Cardiac ventricle fibroblast (primary cell): ENCODE results near the gene STON1. TPM values are rescaled to one million over a fixed set of nuclear protein-coding genes. Genes with fewer than 3 reads are reported as not detected.

Experiments
- total RNA-seq: library from RNA; depleted of rRNA; stranded (reverse); fragments of >200 nt; gene quantifications from 2 replicates; pipeline ENCODE4 v1.2.3, GENCODE V29; 2015

The STON1 gene, protein sequence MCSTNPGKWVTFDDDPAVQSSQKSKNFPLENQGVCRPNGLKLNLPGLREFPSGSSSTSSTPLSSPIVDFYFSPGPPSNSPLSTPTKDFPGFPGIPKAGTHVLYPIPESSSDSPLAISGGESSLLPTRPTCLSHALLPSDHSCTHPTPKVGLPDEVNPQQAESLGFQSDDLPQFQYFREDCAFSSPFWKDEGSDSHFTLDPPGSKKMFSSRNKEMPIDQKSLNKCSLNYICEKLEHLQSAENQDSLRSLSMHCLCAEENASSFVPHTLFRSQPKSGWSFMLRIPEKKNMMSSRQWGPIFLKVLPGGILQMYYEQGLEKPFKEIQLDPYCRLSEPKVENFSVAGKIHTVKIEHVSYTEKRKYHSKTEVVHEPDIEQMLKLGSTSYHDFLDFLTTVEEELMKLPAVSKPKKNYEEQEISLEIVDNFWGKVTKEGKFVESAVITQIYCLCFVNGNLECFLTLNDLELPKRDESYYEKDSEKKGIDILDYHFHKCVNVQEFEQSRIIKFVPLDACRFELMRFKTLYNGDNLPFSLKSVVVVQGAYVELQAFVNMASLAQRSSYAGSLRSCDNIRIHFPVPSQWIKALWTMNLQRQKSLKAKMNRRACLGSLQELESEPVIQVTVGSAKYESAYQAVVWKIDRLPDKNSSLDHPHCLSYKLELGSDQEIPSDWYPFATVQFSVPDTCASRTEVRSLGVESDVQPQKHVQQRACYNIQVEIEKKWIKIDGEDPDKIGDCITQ
- 17.0 and 18.0 TPM in 2 replicates for total RNA-seq

DNA sequence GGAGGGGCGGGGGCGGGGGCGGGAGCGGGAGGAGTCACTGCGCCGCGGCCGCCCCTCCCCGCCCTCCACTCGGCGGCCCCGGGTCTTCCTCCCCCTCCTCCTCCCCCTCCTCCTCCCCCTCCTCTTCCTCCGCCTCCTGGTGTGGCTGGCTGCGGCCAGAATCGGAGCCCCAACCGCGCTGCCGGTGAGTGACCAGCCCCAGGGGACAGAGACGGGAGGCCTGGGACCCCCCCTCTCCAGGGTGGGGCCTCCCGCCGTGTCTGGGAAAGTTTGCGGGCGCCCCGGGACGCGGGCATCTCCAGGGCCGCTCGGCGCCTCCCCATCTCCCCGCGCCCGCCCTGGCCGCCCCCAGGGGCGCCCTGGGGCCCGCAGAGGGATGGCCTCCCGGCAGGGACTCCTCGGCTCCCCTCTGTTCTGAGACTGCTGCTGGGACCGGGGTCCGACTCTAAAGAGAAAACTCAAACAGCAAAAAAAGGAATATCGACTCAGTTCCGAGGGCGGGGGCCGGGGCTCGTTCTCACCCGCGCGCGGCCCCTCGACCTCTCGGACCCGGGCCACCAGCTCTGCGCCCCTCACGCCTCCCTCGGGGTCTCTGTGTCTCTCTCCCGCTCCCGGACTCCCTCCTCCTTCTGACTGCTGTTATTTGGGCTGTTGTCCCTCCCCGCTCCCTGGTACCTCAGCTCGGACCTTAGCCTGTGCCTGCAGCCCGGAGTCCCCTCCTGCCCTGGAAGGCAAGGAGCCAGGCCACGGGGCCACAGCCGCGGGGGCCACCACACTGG, at the start of gene STON1:
Gene STON1 (plus strand): TSS at position 122 of the 779 bp plus-strand sequence. CDS start 50,480 bp downstream, outside the sequence.

DNA sequence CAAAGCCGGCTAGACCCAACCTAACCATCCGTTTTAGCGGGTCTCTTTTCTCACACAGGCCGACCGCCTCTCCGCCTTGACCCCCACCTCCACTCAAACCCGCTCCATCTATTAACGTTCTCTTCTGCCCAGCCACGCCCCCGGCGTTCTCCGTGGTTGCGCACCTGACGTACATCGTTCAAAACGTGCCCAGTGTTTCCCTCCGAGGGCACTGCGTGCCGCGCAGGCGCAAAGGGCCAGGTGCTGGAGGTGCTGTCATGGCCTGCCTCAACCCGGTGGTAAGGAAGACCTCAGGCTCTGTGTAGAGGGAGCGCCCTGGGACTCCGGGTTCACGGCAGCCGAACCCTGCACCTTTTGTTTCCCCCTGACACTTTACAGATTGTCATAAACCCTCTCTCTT, 87.7 kb downstream of the STON1 start, which contains the start of gene GTF2A1L:
Gene GTF2A1L (plus strand): TSS at position 239 of the 400 bp plus-strand sequence. CDS start 19 bp downstream, at position 258.

Other genes with a start within 250 kb of the STON1 start
- gene FOXN2, start 215.5 kb upstream of the STON1 start, total RNA-seq, result 11.1 and 19.3 TPM in 2 replicates
- 10.9 and 14.9 TPM in 2 replicates for gene PPP1R21, start 89.4 kb upstream of the STON1 start, total RNA-seq
- 0.24 and 1.7 TPM in 2 replicates for gene GTF2A1L, start 87.7 kb downstream of the STON1 start, total RNA-seq
- gene LHCGR, start 225.6 kb downstream of the STON1 start, total RNA-seq, result not detected in 2 replicates